GM18873 (cell line): Measurements from ENCODE around the gene CAMK2N2.

Experiments used
- ATAC-seq: cut with Tn5 transposase; IDR thresholded peaks from one replicate; pipeline ENCODE4 v1.9.1; 2021; ENCODE audit warnings: mild to moderate bottlenecking, moderate library complexity, moderate number of reproducible peaks; ENCODE audit not compliant: unreplicated experiment, low FRiP score

Gene CAMK2N2

DNA sequence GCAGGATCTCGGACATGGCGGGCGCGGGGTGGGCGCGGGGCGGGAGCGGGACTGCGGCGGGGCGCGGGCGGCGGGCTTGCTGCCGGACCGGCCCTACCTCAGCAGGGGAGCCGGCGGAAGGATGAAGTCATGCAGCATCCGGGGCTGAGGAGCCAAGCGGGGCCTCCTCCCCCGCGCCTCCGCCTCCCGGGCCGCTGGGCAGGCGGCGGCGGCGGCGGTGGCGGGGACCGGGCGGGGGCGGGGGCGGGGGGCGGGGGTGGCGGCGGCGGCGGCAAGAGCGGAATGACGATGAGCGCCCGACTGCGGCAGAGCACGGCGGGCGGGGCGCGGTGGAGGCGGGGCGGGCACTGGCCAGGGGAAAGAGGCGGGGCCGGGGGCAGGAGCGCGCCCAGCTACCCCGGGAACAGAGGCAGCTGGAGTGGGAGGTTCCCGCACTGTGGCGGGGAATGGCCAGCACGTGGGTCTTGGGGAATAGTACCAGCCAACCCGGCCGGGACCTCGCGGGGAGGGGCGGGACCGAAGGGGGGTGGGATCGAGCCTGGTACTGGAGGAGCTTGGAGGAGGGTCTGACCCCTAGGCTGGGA, at the start of gene CAMK2N2:
CAMK2N2 (minus strand) TSS at position 284 of the 584 bp plus-strand sequence; CDS start at position 16, 268 bp downstream.
- ATAC-seq, result no peak

DNA sequence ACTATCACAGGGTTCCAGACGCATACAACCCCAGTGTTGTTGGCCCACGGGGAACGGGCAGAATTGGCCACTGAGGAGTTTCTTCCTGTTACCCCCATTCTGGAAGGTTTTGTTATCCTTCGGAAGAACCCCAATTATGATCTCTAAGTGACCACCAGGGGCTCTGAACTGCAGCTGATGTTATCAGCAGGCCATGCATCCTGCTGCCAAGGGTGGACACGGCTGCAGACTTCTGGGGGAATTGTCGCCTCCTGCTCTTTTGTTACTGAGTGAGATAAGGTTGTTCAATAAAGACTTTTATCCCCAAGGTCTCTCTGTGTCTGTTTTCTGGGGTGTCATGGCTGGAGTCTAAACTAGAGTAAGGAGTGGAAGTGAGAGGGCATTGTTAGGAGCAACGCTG, 47.4 kb upstream of the CAMK2N2 start:
- no peak for ATAC-seq

DNA sequence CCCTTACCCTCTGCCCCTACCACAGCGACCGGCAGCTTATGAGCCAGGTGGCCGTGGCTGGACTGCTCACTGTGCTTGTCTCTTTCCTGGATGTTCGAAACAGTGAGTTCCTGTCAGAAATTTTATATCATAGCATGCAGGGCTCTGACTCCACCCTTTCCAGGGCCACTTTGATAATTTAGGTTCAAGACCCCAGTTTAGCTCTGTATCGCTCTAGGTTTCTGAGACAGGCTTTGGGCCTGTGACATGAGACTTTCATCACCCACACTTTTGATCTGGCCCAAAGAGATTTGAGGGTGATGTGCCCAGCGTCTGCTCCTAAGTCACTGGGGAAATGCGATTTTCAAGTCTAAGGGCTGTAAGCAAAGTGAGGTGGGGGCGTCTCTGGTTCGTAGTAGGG, 46.6 kb upstream of the CAMK2N2 start:
- no peak for ATAC-seq

DNA sequence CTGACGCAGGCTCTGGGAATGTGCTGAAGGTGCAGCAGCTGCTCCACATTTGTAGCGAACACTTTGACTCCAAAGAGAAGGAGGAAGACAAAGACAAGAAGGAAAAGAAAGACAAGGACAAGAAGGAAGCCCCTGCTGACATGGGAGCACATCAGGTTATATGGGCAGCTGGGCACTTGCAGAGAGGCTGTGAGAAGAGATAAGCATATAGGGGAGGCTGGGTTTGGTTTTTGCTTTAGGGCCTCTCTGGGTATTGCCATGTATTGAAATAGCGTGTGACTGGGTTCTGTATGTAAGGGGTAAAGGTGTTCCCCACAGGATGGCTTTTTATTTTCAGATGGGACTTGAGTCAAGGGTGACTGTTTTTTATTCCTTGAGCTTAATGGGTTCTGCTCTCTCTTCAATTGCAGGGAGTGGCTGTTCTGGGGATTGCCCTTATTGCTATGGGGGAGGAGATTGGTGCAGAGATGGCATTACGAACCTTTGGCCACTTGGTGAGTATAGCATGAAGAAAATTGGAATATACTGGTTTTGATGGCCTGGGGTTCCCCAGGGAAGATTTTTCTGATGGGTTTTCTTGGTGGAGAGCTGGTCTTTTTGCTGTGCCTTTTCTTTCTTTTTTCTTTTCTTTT, 45.1 kb upstream of the CAMK2N2 start:
- ATAC-seq, result no peak

DNA sequence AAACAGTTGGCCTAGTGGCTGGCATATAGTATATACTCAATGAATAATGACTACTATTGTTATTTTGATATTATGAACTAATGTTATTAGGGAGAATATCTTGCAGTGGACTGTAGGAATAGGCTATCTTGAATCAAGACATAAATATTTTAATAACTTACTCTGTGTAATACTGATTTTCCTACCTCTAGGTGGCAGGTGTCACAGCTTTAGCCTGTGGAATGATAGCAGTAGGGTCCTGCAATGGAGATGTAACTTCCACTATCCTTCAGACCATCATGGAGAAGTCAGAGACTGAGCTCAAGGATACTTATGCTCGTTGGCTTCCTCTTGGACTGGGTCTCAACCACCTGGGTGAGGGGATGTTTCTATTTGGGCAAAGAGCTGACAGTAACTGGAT, 44.2 kb upstream of the CAMK2N2 start:
- no peak for ATAC-seq

DNA sequence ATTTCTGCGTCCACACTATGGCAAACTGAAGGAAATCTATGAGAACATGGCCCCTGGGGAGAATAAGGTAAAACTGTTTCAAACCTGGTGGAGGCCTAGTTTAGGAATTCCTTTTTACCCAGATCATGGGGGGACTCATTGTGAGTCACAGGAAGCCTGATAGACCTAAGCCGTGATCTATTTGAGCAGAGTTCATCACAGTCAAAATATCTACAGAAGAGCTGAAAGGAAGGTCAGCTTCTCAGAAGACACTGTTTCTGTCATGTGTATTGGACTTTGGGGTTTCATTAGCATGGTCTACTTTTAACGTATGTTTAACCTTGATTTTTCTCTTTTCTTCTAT, 39.0 kb upstream of the CAMK2N2 start:
- no peak for ATAC-seq

DNA sequence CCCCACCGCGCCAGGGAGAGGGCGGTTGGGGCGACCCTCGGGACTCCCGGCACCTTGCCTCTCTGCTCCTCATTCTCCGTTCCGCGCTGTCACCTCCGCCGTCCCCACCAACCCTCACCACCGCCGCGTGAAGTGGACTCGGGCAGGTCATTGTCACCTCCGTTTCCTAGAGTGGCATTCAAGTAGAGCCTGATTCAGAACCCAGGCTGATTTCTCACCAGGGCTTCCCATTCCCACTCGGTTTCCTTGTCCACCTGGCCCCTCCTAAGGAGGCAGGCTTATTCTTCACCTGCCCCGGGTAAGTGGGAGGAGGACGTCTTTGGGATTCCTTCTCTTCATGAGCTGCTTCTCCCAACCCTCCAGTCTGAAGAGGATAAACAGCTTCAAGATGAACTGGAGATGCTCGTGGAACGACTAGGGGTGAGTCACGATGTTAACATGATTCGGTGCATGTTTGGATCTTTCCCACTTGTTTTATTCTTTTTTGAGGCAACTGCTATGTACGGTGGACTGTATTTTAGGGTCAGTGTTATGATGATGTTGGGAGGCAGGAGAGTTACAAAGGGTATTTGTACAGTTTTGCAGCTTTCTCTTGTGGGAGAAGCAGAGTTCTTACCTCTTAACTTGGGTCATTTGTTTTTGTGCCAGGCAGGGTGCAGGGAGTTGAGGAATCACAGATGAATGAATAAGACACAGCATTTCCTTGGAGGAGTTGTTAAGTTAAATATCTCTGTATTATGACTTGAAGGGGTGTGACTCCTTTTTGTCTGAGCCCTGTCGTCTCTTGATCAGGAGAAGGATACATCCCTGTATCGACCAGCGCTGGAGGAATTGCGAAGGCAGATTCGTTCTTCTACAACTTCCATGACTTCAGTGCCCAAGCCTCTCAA, 38.4 kb upstream of the CAMK2N2 start:
- peak; percentile 13 for ATAC-seq

DNA sequence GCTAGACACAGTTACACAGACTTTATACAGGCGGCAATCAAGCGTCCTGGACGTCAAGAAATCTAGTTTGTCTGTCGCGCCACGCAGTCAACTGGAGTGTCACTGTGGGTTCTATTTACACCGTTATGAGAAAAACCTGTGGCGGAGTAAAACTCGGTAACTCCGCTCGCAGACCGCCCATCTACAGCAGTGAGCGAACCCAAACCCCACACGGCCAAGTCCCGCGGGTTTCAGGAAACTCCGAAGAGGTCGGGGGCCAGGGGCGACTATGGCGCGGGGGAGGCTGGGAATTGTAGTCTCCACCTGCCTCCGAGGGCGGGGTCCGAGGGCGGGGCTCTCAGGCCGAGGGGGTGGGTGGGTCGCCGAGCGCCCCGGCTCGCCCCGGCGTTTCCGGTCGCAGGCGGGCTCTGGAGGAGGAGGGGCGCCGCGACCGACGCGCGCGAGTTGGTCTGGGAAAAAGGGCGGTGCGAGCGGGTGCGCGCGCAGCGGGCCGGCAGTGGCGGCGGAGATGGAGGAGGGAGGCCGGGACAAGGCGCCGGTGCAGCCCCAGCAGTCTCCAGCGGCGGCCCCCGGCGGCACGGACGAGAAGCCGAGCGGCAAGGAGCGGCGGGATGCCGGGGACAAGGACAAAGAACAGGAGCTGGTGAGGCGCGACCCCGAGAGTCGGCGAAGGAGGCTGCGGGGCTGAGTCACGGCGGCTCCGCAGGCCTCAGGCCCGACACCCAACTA, 37.6 kb upstream of the CAMK2N2 start, which contains the start of gene PSMD2:
PSMD2 (plus strand) TSS at position 483 of the 729 bp plus-strand sequence; CDS start at position 509, 26 bp downstream.
- ATAC-seq, result peak; percentile 81

DNA sequence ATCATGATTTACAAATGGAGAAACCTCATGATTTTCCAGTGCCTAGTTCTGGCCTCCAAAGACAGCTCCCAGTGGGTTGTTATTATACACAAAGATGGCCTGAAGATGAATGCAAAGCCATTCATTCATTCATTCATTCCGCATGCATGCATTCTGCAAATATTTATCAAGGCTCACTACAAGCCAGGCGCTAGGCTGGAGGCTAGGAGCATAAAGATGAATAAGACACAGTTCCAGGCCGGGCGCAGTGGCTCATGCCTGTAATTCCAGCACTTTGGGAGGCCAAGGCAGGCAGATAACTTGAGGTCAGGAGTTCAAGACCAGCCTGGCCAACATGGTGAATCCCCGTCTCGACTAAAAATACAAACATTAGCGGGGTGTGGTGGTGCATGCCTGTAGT, 35.3 kb upstream of the CAMK2N2 start:
- no peak for ATAC-seq

DNA sequence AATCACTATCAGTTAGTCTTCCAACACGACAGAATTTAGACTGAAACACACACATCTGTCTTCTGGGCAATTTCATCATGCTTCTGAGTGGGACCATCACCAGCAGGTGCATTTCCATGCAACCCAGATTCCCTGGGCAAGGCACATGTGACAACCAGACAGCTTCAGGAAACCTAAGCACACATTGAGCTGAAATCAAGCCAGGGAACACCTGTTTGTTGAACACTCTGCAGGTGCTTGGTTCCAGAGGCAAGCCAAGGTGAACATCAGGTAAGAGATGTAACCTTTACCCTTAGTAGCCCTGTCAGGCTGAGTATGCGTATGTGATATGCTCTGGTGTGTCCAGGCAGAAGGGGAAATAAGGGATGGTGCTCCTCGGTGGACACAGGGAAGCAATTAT, 34.4 kb upstream of the CAMK2N2 start:
- no peak for ATAC-seq

DNA sequence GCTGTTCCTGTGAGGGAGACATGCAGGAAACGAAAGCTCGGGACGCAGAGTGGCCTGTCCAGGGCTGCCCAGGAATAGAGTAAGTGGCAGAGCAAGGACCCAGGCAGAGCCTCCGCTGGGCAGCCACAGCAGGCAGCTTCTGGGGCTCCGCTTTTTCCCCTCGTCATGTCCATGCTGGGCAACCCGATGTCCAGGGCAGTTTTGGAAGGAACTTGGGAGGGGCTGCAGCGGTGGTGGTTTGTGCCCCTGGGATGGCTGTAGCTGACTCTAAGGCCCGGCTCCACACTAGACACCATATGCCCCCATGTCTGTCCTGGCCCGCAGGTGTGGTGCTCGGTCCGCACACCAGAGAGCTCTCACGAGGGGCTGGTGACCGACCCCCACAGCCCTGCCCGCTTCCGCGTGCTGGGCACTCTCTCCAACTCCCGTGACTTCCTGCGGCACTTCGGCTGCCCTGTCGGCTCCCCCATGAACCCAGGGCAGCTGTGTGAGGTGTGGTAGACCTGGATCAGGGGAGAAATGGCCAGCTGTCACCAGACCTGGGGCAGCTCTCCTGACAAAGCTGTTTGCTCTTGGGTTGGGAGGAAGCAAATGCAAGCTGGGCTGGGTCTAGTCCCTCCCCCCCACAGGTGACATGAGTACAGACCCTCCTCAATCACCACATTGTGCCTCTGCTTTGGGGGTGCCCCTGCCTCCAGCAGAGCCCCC, 30.5 kb upstream of the CAMK2N2 start:
- ATAC-seq, result no peak

DNA sequence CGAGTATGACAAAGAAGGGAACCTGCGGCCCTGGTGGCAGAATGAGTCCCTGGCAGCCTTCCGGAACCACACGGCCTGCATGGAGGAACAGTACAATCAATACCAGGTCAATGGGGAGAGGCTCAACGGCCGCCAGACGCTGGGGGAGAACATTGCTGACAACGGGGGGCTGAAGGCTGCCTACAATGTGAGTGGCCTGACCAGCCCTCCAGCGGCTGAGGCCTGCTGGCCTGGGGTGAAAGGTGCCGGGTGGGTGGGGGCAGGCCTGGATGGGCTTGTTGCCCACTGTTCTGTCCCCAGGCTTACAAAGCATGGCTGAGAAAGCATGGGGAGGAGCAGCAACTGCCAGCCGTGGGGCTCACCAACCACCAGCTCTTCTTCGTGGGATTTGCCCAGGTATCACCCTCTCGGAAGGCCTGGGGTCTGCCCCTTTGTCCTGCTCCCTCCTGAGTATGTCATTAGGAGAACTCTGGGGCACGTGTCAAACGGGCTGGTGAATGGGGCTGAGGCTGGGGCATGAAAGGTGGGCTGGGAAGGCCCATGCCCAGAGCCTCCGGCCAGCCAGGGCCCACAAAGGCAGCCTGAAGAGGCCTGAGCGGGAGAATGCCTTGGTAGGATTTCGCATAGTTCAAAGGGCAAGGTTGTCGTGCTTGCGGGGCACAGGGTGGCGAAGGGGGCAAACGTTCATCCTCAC, 29.8 kb upstream of the CAMK2N2 start:
- ATAC-seq, result no peak

DNA sequence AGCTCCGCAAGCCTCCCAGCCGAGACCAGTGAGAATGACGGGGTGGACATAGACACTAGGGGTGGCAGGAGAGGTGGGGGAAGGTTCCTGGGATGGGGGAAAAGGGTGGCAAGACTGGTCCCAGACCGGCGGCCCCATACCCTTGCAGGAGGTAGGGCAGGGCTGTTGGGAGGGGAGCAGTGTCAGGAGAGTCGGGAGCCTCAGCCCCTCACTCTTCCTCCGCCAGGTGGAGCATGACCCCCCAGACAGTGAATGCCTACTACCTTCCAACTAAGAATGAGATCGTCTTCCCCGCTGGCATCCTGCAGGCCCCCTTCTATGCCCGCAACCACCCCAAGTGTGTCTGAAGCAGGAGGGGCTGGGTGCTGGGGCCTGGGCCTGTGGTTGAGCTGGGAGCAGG, 29.0 kb upstream of the CAMK2N2 start:
- no peak for ATAC-seq

DNA sequence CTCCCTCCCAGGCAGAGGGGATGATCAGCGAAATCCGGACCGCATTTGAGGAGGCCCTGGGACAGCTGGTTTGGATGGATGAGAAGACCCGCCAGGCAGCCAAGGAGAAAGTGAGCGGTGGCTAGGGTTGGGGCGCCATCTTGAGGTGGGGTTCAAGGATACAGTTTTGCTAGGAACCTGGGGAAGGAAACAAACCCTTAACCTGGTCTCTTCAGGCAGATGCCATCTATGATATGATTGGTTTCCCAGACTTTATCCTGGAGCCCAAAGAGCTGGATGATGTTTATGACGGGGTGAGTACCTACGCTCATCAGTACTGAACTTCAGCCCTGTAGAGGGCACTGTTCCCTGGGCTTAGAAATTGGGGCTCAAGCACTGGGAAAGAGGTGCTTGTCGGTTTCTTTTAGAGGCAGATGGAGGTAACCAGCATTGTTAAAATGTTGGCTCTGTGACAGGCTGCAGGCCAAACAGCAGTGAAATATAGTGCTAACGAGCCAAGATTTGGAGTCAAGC, 28.1 kb upstream of the CAMK2N2 start:
- no peak for ATAC-seq

DNA sequence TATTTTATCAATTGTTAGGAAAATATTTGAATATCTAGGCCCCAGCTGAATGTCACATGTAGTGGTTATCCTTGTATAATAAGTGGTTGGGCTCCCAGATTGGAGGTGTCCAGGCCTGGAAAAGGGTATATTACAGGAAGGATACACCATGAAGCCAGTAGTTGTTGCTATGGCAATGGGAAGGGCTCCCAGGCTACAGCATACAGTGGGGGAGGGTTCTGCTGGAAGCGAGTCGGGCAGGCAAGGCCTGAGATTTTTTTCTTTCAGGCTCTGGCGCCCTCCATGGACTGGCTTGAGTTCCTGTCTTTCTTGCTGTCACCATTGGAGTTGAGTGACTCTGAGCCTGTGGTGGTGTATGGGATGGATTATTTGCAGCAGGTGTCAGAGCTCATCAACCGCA, 23.3 kb upstream of the CAMK2N2 start:
- ATAC-seq, result no peak

DNA sequence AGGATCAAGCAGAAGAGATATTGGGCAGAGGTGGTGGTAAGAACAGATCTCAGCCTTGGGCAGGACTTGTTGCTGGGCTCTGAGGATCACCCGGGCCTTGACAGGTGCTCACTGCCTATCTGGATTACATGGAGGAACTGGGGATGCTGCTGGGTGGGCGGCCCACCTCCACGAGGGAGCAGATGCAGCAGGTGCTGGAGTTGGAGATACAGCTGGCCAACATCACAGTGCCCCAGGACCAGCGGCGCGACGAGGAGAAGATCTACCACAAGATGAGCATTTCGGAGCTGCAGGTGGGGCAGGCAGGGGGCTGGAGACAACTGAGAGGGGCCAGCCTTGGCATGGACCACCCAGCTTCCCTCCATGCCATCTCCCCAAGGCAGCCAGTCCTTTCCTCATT, 22.3 kb upstream of the CAMK2N2 start:
- ATAC-seq, result no peak

DNA sequence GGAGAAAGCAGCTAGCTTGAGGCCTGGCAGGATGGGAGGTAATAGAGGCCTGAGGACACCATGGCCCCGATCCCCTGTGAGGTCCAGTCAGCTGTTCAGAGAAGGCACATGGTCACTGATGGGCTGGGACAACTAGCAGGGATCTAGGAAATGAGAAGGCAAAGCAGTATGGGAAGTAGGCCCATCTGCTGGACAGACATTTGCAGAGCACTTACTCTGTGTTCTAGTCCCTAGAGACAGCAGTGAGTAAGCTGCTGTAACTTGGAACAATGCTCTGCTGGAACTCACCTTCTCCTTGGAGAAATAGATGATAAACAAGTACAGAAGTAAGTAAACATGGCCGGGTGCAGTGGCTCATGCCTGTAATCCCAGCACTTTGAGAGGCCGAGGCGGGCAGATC, 21.6 kb upstream of the CAMK2N2 start:
- no peak for ATAC-seq

DNA sequence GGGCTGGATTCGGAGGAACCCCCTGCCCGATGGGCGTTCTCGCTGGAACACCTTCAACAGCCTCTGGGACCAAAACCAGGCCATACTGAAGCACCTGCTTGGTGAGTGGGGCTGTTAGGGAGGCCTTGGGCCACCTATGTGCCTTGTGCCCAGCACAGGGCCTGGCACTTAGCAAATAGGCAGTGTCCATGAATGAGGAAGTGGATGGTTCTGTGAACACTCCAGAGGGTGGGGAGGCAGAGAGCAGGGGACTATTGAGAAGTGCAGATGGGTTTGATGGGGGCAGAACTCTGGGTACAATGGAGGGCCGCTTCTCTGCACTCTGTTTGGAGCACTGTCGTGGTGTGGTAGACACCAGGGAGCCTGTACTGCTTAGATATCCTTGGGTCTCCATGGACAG, 16.0 kb upstream of the CAMK2N2 start:
- ATAC-seq, result no peak
